Measurements from ENCODE around the gene S100A13. TPM values are rescaled to one million over a fixed set of nuclear protein-coding genes. Genes with fewer than 3 reads are reported as not detected.
"Not testable (repeated sequence)": the region's sequence is repeated elsewhere in the genome, so short reads cannot be mapped to it uniquely, and the experiment has no call there.

Gene S100A13
- total RNA-seq, 2 donors from 2014 or later: 64.2 to 82.9 TPM

DNA sequence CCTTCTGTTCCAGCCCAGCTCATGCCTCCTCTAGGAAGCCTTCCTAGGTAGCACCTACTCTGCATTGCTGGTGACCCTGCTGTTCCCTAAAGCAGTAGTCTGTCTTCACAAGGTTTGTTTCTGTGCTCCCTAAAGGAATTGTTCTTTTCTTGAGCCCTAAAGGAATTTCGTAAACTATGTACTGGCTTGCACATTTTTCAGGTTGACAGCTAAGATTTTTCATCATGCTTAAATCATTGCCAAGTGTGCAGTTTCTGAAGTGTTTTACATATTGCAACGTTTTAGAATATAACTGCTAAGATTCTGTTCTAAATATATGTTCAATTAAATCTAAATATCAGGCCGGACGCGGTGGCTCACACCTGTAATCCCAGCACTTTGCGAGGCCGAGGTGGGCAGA, 27.5 kb downstream of the S100A13 start:
- Histone ChIP-seq H3K36me3 (no peaks in the 10 kb centered on the region), H3K27ac (no peak overlapping the region), H3K4me3 (no peak overlapping the region), H3K27me3 (replicated peaks; ENCODE audit: insufficient read depth) (no peaks in the 10 kb centered on the region), H3K4me1 (ENCODE audit: control insufficient read depth in 1 of 2, low read depth in 2 of 2) (no peaks in the 10 kb centered on the region), H3K9me3 (no peaks in the 10 kb centered on the region)
- TF ChIP-seq, protein P1, sequence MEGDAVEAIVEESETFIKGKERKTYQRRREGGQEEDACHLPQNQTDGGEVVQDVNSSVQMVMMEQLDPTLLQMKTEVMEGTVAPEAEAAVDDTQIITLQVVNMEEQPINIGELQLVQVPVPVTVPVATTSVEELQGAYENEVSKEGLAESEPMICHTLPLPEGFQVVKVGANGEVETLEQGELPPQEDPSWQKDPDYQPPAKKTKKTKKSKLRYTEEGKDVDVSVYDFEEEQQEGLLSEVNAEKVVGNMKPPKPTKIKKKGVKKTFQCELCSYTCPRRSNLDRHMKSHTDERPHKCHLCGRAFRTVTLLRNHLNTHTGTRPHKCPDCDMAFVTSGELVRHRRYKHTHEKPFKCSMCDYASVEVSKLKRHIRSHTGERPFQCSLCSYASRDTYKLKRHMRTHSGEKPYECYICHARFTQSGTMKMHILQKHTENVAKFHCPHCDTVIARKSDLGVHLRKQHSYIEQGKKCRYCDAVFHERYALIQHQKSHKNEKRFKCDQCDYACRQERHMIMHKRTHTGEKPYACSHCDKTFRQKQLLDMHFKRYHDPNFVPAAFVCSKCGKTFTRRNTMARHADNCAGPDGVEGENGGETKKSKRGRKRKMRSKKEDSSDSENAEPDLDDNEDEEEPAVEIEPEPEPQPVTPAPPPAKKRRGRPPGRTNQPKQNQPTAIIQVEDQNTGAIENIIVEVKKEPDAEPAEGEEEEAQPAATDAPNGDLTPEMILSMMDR (IDR thresholded peaks at IDR 0.05): no peak
- DNase-seq (ENCODE audit: low spot score) (no peak), ATAC-seq (ENCODE audit: insufficient number of reproducible peaks, low FRiP score, low read depth) (no peak)

DNA sequence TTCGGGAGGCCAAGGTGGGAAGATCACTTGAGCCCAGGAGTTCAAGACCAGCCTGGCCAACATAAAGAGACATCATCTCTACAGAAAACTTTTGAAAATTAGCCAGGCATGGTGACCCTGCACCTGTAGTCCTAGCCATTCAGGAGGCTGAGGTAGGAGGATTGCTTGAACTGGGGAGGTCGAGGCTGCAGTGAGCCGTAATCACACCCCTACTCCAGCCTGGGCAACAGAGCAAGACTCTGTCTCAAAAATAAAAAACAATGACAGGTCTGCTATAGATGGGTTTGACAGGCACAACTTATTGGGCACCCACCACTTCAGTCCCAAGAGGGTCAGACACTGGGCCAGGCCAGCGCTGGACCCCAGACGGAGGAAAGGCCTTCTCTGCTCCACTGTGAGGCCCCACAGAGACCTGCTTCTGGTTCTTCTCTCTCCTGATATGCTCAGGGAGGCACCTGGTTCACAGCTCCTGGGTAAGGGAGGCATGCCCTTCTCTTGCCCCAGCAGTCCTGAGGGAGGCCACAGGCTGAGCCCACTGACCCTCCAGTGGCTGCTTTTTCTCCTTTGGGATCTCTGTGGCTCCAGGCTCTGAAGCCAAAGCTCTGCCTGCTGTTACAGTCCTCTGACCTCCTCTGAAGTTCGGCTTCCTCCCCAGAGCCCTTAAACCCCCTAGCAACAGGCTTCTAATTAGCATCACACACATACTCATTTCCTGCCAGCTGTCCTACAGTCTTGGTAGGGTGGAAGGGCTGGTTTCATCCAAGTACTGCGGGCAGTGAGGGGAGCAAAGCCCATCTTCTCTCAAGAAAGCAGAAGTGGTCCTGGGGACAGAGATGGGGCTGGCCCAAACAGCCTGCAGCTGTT, 28.8 kb downstream of the S100A13 start:
- H3K9me3 ChIP-seq: no peaks in the 10 kb centered on the region
- ATAC-seq (ENCODE audit: insufficient number of reproducible peaks, low FRiP score, low read depth) (no peak), DNase-seq (ENCODE audit: low spot score) (no peak)
- H3K27ac ChIP-seq: no peak overlapping the region
- H3K36me3 ChIP-seq: no peaks in the 10 kb centered on the region
- H3K4me1 ChIP-seq (ENCODE audit: control insufficient read depth in 1 of 2, low read depth in 2 of 2): no peaks in the 10 kb centered on the region
- no peaks in the 10 kb centered on the region for H3K27me3 ChIP-seq (replicated peaks; ENCODE audit: insufficient read depth)
- TF ChIP-seq, protein P1 (IDR thresholded peaks at IDR 0.05): no peak
- H3K4me3 ChIP-seq: no peak overlapping the region

DNA sequence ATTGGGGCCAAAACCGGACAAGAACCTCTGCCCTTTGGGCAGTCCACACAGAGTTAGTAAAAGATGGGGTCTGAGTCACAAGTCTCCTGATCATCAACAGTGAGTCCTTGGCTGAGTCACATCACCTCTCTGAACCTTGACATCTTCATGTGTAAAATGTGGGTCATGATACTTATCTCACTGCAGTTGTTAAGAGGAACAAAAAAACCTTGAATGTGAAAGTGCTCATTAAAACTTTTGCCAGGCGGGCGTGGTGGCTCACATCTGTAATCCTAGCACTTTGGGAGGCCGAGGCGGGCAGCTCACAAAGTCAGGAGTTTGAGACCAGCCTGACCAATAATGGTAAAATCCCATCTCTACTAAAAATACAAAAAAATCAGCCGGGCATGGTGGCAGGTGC, 30.1 kb downstream of the S100A13 start:
- Histone ChIP-seq H3K4me3 (no peak overlapping the region), H3K9me3 (no peaks in the 10 kb centered on the region), H3K27ac (no peak overlapping the region), H3K36me3 (no peaks in the 10 kb centered on the region), H3K27me3 (replicated peaks; ENCODE audit: insufficient read depth) (no peaks in the 10 kb centered on the region), H3K4me1 (ENCODE audit: control insufficient read depth in 1 of 2, low read depth in 2 of 2) (no peaks in the 10 kb centered on the region)
- no peak for DNase-seq (ENCODE audit: low spot score)
- ATAC-seq (ENCODE audit: insufficient number of reproducible peaks, low FRiP score, low read depth): no peak
- TF ChIP-seq, protein P1 (IDR thresholded peaks at IDR 0.05): no peak

DNA sequence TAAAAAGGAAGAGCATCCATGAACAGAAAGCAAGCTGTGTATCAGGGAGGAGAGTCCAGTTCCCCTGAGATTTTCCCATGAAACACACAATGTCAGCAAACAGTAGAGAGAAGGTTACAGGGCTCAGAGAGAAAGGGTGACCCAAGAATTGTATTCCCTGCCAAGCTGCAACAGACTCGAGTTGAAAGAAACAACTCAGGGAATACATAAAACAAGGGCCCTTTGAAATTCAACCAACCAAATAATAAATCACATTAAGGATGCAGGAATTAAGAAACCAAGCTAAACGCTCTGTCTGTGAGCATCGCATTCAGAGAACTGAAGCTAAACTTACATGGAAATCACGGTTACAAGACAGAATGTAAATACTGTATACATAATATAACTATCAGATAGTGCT, 34.6 kb downstream of the S100A13 start:
- H3K9me3 ChIP-seq: no peaks in the 10 kb centered on the region
- DNase-seq (ENCODE audit: low spot score) (no peak), ATAC-seq (ENCODE audit: insufficient number of reproducible peaks, low FRiP score, low read depth) (no peak)
- no peaks in the 10 kb centered on the region for H3K27me3 ChIP-seq (replicated peaks; ENCODE audit: insufficient read depth)
- H3K27ac ChIP-seq: no peak overlapping the region
- TF ChIP-seq, protein P1 (IDR thresholded peaks at IDR 0.05): no peak
- H3K4me3 ChIP-seq: no peak overlapping the region
- H3K36me3 ChIP-seq: no peaks in the 10 kb centered on the region
- no peaks in the 10 kb centered on the region for H3K4me1 ChIP-seq (ENCODE audit: control insufficient read depth in 1 of 2, low read depth in 2 of 2)

DNA sequence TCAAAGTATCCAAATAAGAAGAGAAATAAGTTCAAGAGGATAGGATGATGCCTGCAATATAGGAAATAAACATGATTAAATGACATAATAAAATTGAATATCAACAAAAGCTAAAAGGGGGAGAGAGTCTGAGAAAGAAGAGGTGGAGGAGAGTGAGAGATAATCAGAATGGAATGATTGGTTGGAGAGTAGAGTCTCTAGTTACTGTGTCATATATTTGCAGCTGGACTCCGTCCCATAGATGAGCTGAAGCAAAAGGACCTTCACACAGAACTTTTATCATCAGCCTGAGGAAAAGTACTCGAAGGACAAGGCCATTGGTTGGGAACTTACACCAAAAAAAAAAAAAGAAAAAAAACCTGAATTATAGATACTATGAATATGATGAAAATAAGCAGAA, 38.8 kb downstream of the S100A13 start:
- ATAC-seq (ENCODE audit: insufficient number of reproducible peaks, low FRiP score, low read depth) (no peak), DNase-seq (ENCODE audit: low spot score) (no peak)
- Histone ChIP-seq H3K27me3 (replicated peaks; ENCODE audit: insufficient read depth) (no peaks in the 10 kb centered on the region), H3K4me1 (ENCODE audit: control insufficient read depth in 1 of 2, low read depth in 2 of 2) (no peaks in the 10 kb centered on the region), H3K9me3 (no peaks in the 10 kb centered on the region), H3K36me3 (no peaks in the 10 kb centered on the region), H3K4me3 (no peak overlapping the region), H3K27ac (no peak overlapping the region)
- TF ChIP-seq, protein P1 (IDR thresholded peaks at IDR 0.05): no peak

DNA sequence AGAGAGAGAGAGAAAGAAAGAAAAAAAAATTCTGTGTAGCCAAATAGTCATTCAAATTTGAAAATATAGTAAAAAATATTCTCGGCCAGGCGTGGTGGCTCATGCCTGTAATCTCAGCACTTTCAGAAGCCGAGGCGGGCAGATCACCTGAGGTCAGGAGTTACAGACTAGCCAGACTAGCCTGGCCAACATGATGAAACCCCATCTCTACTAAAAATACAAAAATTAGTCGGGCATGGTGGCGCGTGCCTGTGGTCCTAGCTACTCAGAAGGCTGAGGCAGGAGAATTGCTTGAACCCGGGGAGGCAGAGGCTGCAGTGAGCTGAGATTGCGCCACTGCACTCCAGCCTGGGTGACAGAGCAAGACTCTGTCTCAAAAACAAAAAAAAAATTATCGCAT, 39.3 kb downstream of the S100A13 start:
- not testable (repeated sequence) for H3K27me3 ChIP-seq (replicated peaks; ENCODE audit: insufficient read depth); H3K4me1 ChIP-seq (ENCODE audit: control insufficient read depth in 1 of 2, low read depth in 2 of 2); H3K4me3 ChIP-seq; H3K27ac ChIP-seq; H3K36me3 ChIP-seq; H3K9me3 ChIP-seq; DNase-seq (ENCODE audit: low spot score); ATAC-seq (ENCODE audit: insufficient number of reproducible peaks, low FRiP score, low read depth)
